Activated CD4-positive, alpha-beta T cell treated with anti-CD3 and anti-CD28 coated beads for 24 hours (primary cell): ENCODE measurements around the gene ENOSF1.
"Not testable (repeated sequence)": the region's sequence is repeated elsewhere in the genome, so short reads cannot be mapped to it uniquely, and the experiment has no call there.

ENCODE experiments used
- DNase-seq, 2 donors: peaks; one replicate each; pipeline ENCODE4 v3.0.0-alpha.2; 2020; ENCODE audit warnings: low read depth in 2 of 2

The ENOSF1 gene

DNA sequence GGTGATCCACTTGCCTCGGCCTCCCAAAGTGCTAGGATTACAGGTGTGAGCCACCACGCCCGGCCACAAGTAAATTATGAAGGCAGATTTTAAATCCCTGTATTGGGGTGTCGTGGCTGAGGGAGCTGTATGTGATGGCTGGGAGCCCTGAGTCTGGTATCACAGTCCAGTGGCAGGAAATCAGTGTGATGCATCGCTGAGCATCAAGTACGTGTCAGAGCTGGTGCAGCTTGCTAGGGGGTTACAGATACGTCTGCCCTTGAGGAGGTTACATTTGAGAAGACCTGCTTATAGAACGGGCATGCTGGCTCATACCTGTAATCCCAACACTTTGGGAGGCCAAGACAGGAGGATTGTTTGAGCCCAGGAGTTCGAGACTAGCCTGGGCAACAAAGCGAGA is 4.3 kb downstream of the ENOSF1 start:
- no peak for DNase-seq

DNA sequence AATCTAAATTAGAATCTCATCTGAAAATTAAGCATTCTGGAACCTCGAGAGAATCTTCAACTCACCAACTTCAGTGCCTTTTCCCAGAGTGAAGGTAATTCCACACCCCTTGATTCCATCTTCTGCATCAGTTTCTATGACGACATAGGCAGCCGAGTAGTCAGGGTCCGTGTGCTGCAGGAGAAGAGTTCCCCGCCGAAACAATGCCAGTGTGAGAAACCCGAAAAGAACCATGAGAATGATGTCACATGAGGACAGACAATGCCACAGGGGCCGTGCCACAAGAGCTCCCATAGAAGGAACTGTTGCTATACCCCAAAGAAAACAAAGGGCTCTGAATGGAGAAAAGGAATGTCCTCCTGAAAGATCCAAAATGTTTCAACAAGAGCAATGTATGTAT is 6.0 kb downstream of the ENOSF1 start:
- DNase-seq, result no peak

DNA sequence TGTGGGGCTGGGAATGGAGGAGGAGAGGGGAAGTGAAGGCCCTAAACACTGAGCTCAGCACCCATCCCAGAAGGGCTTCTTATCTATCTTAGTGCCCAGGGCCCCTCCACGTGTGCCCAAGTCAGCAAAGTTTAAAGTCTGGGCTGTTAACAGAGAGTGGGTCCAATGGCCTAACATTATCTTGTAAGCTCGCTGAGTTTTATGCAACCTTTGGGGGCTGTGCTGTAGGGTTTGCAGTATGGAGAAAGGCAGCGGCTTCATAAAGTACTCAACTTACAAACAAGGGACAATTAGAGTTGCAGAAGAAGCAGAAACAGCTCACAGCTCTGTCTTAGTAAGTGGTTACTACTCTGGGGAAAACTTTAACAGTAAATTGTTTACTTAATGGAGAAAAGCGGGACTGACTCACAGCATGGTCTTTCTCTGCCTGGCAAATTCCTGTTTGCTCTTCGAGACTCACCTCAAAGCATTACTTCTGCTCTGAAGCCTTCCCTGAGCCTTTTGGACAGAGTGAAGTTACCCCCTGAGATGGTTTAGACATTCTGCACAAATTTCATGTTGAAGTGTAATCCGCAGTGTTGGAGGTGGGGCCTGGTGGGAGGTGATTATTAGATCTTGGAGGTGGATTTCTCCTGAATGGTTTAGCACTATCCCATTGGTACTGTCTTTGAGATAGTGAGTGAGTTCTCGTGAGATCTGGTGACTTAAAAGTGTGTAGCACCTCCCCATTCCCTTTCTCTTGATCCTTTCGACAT is 9.0 kb downstream of the ENOSF1 start:
- DNase-seq, result no peak

DNA sequence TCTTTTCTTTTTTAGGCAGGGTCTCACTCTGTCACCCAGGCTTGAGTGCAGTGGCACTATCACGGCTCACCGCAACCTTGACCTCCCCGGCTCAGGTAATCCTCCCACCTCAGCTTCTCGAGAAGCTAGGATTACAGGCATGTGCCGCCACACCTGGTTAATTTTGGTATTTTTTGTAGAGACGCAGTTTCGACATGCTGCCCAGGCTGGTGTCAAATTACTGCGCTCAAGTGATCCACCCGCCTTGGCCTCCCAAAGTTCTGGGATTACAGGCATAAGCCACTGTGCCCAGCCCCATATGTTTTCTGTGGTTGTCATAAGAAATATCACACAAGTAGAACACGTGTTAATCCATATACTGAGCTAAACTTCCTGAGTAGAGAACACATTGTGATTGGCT is 14.6 kb downstream of the ENOSF1 start:
- no peak for DNase-seq

DNA sequence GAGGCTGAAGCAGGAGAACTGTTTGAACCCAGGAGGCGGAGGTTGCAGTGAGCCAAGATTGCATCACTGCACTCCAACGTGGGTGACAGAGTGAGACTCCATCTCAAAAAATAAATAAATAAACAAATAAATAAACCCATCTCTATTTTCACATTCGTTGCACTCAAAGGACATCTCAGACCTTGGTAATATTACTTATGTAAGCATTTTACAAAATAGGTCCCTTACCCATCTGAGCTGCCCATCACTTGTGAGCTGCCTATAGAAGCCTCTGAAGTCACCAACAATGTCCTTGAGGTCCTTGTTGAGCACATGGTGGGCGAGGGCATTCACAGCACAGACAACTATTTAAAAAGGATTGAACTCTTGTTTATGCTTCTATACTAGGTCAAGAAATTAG is 15.4 kb downstream of the ENOSF1 start:
- DNase-seq, result no peak

DNA sequence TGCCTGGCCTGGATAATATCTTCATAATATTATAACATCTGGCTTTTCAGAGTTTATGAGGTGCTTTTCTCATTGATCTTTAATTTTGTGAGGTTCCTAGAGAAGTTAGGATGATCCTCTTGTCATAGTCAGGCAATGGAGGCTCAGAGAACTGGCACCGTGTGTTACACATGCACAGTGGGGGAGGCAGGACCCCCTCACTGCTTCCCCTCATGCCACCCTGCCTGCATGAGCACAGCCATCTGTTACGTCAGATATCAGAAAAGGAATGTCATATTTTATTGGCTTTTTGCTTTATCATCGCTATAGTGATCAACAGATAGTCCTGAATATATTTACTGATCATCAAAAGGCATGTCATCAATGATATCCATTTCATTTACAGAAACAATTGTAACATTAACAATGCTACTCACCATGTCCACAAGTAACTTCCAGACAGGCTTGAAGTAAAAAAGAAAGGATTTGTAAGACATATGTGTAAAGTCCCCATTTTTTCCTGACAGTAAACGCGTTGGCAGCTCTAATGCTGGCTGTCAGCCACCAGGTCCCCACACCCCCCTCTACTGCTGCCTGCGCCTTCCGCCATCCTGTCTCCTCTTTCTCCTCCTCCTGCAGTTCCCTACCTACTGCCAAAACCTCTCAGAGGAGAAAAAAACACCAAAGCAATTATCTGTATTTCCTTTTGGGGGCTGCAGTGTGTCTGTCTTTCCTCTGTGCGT is 18.8 kb downstream of the ENOSF1 start:
- DNase-seq, result no peak

DNA sequence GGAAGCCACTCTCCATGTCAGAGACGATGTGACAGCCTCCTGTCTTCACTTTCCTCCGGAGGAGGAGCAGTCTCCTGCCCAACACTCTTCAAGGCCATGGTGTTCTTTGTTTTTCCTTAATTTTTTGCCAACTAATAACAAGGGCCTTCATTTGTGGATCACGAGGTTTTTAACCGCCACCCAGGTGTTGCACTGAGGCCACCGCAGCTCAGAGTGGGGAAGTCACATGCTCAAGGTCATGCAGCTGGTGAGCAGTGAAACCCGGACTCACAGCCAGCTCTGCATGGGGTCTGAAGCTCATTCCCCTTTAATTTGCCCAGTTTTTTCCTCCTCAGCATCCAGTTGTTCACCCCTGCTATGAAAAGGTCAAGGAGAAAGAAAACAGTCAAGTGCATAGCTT is 19.6 kb downstream of the ENOSF1 start:
- no peak for DNase-seq

DNA sequence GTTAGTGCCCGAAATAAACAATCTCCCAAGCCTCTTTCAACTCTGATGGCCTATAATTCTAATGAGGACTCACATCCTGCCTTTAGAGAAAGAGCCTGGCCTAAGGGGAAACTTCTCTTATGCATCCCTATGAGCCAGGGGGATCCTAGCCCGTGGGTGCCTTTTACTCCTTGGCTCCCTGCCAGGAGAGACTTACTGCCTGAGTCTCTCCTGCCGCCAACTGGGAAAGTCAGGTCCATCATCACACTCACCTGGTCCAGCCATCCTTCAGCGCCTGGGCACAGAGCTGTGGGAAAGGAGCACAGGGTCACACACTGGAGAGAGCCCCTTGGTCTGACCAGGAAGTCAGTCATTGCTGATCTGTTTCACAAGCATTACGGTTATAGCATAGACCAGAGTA is 24.1 kb downstream of the ENOSF1 start:
- DNase-seq, result no peak

DNA sequence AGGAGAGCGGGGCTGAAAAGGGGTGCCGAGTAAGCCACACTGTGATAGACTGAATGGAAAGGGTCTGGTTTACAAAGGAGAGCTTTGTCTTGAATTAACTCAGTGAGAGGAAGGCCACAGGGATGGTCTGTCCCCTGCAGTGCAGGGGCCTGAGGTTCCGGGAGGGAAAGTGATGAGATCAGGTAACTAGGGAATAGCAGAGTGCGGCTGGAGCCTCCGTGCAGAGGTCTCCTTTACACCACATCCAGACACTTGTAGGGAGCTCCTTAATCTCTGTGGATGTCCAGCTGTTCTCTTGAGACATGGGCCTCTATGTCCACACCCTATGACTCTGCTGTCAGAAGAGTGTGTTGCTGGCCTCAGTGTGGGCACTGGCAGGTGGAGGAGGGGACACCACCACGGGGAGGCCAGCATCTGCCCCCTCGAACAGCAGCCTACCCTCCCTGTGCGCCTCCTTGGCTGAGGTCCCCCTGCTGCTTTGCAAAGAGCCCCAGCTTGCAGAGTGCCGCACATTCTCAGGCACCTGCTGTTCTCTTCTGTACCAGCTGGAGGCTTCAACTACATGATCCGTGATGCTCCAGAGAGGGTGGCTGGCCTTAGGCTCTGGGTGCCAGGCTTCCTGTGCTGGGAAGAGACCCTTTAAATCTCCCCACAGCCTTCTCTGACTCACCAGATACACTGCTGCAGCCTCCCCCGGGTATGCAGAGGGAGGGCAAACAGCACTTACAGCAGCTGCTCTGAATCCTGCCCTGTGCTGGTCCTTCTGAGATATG is 25.9 kb downstream of the ENOSF1 start:
- no peak for DNase-seq

DNA sequence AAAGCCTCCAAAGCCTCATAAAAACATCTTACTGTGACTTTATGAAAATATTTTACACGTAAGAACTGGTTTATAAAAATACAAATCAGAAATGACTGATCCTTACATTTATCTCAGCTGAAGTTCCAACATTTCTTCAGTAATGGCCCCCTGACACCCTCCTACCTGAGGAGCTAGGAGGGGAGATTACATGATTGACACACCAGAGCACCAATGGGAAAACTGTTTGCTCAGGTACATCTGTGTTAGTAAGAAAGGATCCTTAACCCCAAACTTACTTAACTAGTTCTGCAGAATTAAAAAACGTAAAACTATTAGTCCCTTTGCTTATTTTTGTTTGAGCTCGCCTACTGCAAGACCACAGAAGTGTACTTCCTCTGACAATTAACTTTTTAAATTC is 27.0 kb downstream of the ENOSF1 start:
- no peak for DNase-seq

DNA sequence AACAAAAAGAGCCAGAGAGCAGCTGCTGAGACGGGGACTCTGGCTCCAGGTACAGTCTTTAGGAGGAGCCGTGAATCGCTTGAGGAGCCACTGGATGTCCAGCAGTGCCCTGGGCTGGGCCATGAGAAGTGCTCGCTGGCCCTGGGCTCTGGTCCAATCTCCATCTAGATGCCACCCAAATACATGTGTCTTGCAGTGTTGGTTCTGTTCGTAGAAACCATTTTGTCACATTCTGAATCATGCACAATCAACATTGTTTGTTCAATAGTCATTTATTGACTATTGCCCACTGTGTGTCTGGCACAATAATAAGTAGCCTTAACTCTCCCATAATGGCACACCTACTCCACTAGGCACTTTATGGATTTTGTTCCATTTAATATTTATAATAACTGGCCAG is 28.9 kb downstream of the ENOSF1 start:
- no peak for DNase-seq

DNA sequence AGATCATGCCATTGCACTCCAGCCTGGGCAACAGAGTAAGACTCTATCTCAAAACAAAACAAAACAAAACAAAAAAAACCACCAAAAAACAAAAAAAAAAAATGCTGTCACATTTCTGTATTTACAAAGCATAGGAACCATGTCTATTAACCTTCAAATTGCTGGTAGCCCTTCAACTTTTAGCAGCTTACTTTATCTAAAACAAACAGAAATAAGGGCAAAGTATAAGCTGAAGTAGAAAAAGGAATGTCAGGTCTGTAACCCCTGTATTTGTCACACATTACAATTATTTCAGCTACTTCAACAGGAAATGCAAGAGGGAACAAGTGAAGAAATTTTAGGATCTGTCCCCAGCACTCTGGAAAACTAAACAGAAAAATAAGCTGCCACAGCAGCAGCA is 29.6 kb downstream of the ENOSF1 start:
- DNase-seq, result no peak

DNA sequence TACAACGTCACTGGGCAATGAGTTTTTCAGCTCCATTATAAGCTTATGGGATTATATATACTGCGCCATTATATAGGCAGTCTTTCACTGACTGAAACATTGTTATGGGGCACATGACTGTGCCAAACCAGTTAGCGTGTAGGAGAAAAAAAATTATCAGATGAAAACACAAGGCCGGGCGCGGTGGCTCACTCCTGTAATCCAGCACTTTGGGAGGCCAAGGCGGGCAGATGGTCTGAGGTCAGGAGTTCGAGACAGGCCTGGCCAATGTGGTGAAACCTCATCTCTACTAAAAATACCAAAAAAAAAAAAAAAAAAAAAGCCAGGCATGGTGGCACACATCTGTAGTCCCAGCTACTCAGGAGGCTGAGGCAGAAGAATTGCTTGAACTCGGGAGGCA is 30.0 kb downstream of the ENOSF1 start:
- not testable (repeated sequence) for DNase-seq

DNA sequence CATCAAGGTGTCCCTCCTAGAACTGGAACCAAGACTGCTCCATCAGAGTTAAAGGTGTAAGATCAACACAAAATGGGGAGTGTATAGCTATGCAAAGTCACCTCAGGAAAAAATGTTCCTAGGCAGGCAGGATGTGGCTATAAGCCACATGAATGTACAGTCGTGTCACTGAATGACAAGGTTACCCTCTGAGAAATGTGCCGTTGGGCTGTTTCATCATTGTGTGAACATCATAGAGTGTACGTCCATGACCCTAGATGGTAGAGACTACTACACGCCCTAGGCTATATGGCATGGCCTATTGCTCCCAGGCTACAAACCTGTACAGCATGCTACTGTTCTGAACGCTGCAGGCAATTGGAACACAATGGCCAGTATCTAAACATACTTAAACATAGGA is 30.4 kb downstream of the ENOSF1 start:
- DNase-seq, result no peak

DNA sequence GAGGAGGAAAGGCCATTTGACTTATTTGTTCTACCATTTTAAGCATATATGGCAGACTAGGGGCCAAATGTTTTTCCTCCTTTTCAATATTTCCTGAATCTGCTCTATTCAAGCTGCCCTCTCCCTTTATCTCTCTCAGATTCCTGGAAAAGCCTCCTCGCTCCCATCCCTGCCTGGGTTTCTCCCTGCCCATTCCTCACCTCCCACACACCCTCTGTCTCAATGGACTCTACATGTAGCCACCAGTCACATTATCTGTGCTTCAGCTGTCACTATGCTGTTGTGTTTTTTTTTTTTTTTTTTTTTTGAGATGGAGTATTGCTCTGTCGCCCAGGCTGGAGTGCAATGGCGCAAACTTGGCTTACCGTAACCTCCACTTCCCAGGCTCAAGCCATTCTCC is 32.0 kb downstream of the ENOSF1 start:
- DNase-seq, result no peak

DNA sequence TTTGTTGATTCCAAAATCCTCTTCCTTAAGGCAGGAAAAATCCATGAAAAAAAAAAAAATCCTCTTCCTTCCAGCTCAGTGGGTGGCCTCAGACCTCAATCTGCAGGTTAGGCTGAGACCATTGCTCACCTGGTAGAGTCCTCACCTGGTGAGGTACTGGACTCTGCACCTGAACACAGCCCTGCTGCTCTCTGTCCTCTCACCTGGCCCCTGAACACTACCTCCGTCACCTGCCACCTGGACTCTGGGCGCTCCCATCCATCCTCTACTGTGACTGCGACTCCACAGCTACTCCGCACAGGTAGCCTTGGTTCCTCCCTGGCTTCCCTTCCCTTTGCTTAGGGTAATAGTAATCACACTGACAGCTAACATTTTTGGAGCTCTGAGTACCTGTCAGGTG is 32.9 kb downstream of the ENOSF1 start:
- DNase-seq, result no peak

DNA sequence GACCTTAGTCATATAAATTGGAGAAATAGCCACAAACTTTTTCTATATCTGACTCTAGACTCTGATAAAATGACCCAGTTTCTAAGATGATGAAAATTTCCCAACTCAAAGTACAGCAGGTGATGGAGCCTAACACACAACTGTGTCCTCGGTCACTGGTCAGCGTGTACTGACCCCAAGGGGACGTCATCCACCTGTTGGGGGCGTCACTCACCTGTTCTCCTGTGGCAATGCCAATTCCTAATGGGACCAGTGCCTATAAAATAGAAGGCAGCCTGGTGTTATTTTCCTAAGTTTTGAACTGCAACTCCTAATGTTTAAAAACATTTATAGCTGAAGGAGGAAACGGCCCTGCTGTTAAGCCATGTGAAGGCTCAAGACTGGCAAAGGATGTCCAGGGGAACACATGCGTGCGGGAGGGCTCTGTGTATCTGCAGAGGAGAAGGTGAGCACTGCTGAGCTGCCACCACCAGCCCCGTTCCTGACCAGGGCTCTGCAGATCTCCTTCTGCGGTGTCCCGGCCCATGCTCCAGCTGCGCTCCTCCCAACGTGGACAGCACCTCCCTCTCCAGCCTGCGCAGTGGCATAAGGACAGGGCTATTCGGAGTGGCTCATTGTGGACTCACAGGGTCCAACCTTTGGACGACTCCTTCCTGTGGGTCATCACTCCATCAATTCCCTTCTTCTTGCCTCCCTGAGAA is 33.8 kb downstream of the ENOSF1 start:
- no peak for DNase-seq

DNA sequence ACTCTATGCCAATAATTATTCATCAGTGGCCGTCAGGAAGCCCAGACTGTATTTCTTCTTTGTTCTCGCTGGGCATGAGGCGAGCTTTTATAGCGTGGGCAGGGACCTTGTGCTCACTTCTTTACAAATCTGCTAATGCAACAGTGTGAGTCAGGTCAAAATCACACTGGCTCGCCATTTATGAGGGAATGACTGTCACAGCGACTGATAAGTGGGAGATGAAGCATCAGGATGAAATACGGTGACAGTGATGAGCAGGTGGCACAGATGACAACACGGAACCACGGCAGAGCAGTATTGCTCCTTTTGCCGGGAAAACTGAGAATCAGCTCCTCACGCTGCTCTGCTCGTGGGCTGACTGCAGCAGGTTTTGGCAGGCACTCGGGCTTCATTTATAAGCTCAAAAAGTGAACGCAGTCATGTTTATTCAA is 34.5 kb downstream of the ENOSF1 start:
- DNase-seq, result no peak

DNA sequence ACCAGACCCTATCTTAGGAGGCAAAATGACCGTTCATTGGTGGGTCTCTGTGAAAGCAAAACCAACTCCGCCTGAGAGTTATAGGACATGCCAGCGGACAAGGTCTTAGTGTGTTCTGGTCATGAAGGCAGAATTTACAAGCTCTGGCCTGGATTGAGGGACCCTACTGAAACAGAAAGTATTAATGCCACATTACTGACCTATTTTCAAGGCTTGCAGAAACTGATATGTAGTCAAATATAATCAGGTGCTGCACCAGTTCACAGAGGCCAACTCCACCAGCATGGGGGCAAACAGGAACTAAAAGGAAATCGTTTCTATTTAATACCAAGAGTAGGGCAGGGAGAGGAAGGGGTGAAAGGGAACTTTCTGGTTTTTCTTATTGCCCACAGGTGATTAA is 35.3 kb downstream of the ENOSF1 start:
- no peak for DNase-seq

DNA sequence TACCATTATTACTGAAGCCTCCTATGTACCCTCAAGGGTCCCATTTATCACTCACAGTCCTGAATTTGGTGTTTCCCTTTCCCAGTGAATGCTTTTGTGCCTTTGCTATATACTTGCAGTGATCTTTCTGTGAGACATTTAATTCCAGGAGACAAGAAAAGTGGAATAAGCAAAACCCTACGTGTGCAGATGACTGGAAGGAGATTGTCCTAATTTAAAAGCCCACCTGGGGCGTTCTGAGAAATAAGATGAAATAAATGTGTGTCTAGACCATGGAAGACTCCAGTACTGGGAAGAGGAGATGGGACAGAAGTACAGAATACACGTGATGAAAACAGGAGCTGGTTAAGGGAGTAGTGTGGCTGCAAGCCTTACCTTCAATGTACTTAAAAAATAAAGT is 35.7 kb downstream of the ENOSF1 start:
- DNase-seq, result no peak

DNA sequence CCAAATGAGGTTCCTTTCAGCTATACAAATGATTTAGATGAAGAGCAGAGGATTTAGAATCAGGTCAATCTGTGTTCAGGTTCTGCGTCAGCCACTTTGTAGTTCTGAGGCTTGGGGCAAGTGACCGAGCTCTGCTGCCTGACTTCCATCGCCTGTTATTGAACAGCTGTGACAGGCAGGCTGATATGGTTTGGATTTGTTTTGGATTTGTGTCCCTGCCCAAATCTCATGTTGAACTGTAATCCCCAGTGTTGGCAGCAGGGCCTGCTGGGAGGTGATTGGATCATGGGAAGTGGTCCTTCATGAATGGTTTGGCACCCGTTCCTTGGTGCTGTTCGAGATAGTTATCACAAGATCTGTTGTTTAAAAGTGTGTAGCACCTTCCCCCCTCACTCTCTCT is 36.4 kb downstream of the ENOSF1 start:
- no peak for DNase-seq

DNA sequence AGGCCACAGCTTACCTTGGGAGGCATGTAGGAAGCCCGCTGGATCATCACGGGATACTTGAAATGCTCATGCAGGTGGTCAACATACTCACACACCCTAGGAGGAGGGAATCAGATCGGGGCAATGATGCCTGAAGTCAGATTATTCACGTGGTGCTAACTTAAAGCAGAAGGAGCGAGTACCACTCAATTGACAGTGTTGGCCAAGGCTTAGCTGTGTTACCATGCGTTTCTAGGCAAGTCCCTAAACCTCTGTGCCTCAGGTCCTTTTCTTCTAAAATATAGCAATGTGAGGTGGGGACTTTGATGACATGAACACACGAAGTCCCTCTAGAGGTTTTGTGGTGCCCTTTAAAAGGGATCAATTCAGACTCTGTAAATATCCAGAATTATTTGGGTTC is 37.1 kb downstream of the ENOSF1 start:
- DNase-seq, result no peak
